Mucosa of stomach (tissue), 1 donor: ENCODE measurements around the gene EYS.

Experiments used
- H3K27me3 ChIP-seq: one replicate; pipeline ENCODE4 v1.7.0; 2013; ENCODE audit warnings: mild to moderate bottlenecking, low read length; ENCODE audit not compliant: control insufficient read depth, insufficient read depth
- H3K36me3 ChIP-seq: one replicate; pipeline ENCODE4 v1.7.0; 2013; ENCODE audit warnings: low read length; ENCODE audit not compliant: control insufficient read depth, insufficient read depth
- H3K4me1 ChIP-seq: one replicate; pipeline ENCODE4 v1.7.0; 2013; ENCODE audit warnings: mild to moderate bottlenecking, low read length; ENCODE audit not compliant: control insufficient read depth, insufficient read depth
- H3K4me3 ChIP-seq: one replicate; pipeline ENCODE4 v1.7.0; 2013; ENCODE audit warnings: low read length
- H3K9ac ChIP-seq: one replicate; pipeline ENCODE4 v1.7.0; 2013; ENCODE audit warnings: mild to moderate bottlenecking, low read length, moderate library complexity
- H3K9me3 ChIP-seq: one replicate; pipeline ENCODE4 v1.7.0; 2013; ENCODE audit warnings: mild to moderate bottlenecking, low read length, moderate library complexity; ENCODE audit not compliant: control insufficient read depth
- donor health status: Pancreatic carcinoma.

The EYS gene

DNA sequence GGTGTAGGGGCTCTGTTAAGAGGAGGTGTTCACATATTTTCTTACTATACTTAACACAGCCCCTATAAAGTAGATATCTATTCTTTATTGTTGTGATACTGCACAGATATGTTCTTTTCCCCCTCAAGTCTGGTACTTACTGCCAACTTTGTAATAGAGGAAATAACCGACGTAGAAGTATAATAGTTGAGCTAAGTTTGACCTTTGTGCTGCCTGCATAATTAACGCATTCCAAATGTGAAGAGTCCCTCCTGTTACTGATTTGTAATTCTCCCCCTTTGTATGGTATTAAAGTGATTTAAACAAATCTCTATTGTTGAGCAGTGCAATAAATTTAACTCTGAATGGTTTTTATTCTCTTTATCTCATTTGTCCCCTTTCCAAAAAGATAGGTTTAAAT lies 2032.4 kb downstream of the EYS start:
- H3K36me3 ChIP-seq: no peaks in the 10 kb centered on the region
- no peak overlapping the region for H3K9ac ChIP-seq
- H3K4me3 ChIP-seq: no peak overlapping the region
- H3K9me3 ChIP-seq: no peaks in the 10 kb centered on the region
- no peaks in the 10 kb centered on the region for H3K27me3 ChIP-seq
- H3K4me1 ChIP-seq: peaks cover 25% of the 10 kb centered on the region

DNA sequence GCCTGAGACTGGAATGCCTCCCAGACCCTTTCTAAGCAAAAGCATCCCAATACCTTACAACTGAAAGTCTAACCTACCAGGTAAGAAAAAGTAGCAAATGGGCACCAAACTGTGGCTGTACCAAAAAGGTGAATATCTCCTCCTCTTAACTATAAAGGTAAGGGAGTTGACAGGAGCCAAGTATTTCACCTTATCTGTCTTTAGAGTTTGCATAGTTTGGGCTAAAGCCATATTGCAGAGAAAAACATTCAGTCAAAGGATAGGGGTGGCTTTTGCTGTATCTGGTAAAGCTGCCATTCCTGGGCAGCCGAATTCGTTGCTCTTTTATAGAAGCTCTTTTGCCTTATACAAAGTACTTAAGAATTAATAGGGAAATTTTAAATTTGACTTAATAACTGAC lies 2033.3 kb downstream of the EYS start:
- Histone ChIP-seq H3K27me3 (no peaks in the 10 kb centered on the region), H3K4me3 (no peak overlapping the region), H3K9ac (no peak overlapping the region), H3K4me1 (peaks cover 25% of the 10 kb centered on the region), H3K36me3 (no peaks in the 10 kb centered on the region), H3K9me3 (no peaks in the 10 kb centered on the region)

- Histone ChIP-seq H3K9ac (no peak overlapping the region), H3K9me3 (no peaks in the 10 kb centered on the region), H3K4me1 (peaks cover 25% of the 10 kb centered on the region), H3K27me3 (no peaks in the 10 kb centered on the region), H3K36me3 (no peaks in the 10 kb centered on the region), H3K4me3 (no peak overlapping the region)
Observed at GRCh38 chr6:63672582-63673129, 2034.4 kb downstream of the EYS start.

DNA sequence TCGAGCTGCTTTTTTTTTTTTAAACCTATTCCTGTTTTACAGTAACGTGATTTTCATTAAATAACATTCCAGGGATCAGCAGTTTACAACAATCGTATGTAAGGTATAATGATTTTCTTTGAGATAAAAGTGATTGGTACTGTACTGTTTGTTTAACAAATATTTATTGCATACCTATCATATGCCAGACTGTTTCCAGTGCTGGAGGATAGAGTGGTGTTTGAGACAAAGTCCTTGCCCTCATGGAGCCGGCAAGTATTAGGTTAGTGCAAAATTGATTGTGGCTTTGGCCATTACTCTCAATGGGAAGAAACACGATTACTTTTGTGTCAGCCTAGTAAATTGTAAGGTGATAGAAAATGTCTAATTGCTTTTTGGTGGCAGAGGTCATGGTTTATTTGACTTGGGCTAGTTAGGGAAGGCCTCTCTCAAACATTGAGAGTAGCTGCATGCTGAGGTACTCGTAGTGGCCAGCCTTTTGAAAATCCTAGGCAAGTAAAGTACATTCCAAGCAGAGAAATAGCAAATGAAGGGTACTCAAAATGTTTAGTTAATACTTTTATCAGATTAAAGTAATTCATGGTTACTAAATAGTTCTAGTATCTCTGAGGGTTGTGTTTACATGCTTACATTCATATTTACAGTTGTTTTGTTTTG lies 2035.8 kb downstream of the EYS start:
- Histone ChIP-seq H3K27me3 (no peaks in the 10 kb centered on the region), H3K9ac (no peak overlapping the region), H3K36me3 (no peaks in the 10 kb centered on the region), H3K9me3 (no peaks in the 10 kb centered on the region), H3K4me1 (peaks cover 20% of the 10 kb centered on the region), H3K4me3 (no peak overlapping the region)
